GM12878 (cell line): ENCODE measurements around the gene BOD1L2.

Experiments
- ATF3 ChIP-seq: IDR thresholded peaks from 2 replicates; pipeline ENCODE4 v1.6.1; 2011; ENCODE audit warnings: low read depth, mild to moderate bottlenecking, low read length, moderate library complexity, borderline replicate concordance; ENCODE audit errors: extremely low read depth
- CEBPB ChIP-seq, 2 experiments: fragments of 150-350 bp in 1 of 2; IDR thresholded peaks; 2 replicates each; pipeline ENCODE4 v1.6.1; 2012 to 2014; ENCODE audit warnings: low read depth in 2 of 2, low read length in 2 of 2, borderline replicate concordance in 1 of 2, inconsistent platforms in 1 of 2
- MTA2 ChIP-seq: fragments of 450-650 bp; IDR thresholded peaks from 2 replicates; pipeline ENCODE4 v1.6.1; 2016; ENCODE audit warnings: low read depth, mild to moderate bottlenecking, moderate library complexity
- MXI1 ChIP-seq: fragments of 150-350 bp; IDR thresholded peaks from 2 replicates; pipeline ENCODE4 v1.6.1; 2011; ENCODE audit warnings: low read depth, mild to moderate bottlenecking, inconsistent platforms, low read length, improper control_type of control experiment
- POLR2A ChIP-seq: IDR thresholded peaks from 2 replicates; pipeline ENCODE4 v1.6.1; 2011; ENCODE audit warnings: low read depth, mild to moderate bottlenecking, low read length
- POLR2AphosphoS5 ChIP-seq: IDR thresholded peaks from 2 replicates; pipeline ENCODE4 v1.6.1; 2011; ENCODE audit warnings: mild to moderate bottlenecking, low read length, inconsistent platforms
- POU2F2 ChIP-seq: IDR thresholded peaks from 3 replicates; pipeline ENCODE4 v1.6.1; 2011; ENCODE audit warnings: low read depth, mild to moderate bottlenecking, low read length, borderline replicate concordance
- RAD21 ChIP-seq: IDR thresholded peaks from 2 replicates; pipeline ENCODE4 v1.6.1; 2011; ENCODE audit warnings: mild to moderate bottlenecking, low read depth, low read length, moderate library complexity; ENCODE audit not compliant: insufficient read depth
- RAD51 ChIP-seq: fragments of 450-650 bp; IDR thresholded peaks from 2 replicates; pipeline ENCODE4 v1.6.1; 2016; ENCODE audit warnings: moderate library complexity, mild to moderate bottlenecking, inconsistent platforms
- REST ChIP-seq: IDR thresholded peaks from 2 replicates; pipeline ENCODE4 v1.6.1; 2012; ENCODE audit warnings: mild to moderate bottlenecking, low read depth, low read length
- SMAD1 ChIP-seq: fragments of 450-650 bp; IDR thresholded peaks from 2 replicates; pipeline ENCODE4 v1.6.1; 2018; ENCODE audit warnings: mild to moderate bottlenecking, low read depth; ENCODE audit not compliant: partially characterized antibody
- TCF3 ChIP-seq: IDR thresholded peaks from 2 replicates; pipeline ENCODE4 v1.6.1; 2012; ENCODE audit warnings: low read depth, mild to moderate bottlenecking, low read length, borderline replicate concordance; ENCODE audit not compliant: insufficient read depth
- YY1 ChIP-seq: IDR thresholded peaks from 2 replicates; pipeline ENCODE4 v1.6.1; 2011; ENCODE audit warnings: low read depth, mild to moderate bottlenecking, low read length
- TF ChIP-seq, protein P1 (sequence below), 3 experiments: IDR thresholded peaks in 2 of 3; conservative IDR thresholded peaks in 1 of 3; 2 replicates each; pipeline ENCODE4 v1.5.1; 2011; ENCODE audit warnings: low read depth in 3 of 3, low read length in 3 of 3, mild to moderate bottlenecking in 3 of 3, control low read depth in 2 of 3, moderate library complexity in 2 of 3, inconsistent platforms in 1 of 3, mixed read lengths in 1 of 3; ENCODE audit not compliant: control insufficient read depth in 2 of 3, insufficient read depth in 1 of 3; ENCODE audit errors: extremely low read depth in 1 of 3

- TF ChIP-seq POLR2A (no peak), RAD21 (no peak), SMAD1 (no peak), CEBPB (IDR thresholded peaks at IDR 0.05; ENCODE audit: borderline replicate concordance in 1 of 2, low read depth in 2 of 2, low read length in 2 of 2) (no peak), TCF3 (no peak), YY1 (no peak), MTA2 (no peak), MXI1 (no peak), REST (no peak), RAD51 (no peak), POU2F2 (no peak), ATF3 (no peak), POLR2AphosphoS5 (no peak)
- TF ChIP-seq, protein P1, sequence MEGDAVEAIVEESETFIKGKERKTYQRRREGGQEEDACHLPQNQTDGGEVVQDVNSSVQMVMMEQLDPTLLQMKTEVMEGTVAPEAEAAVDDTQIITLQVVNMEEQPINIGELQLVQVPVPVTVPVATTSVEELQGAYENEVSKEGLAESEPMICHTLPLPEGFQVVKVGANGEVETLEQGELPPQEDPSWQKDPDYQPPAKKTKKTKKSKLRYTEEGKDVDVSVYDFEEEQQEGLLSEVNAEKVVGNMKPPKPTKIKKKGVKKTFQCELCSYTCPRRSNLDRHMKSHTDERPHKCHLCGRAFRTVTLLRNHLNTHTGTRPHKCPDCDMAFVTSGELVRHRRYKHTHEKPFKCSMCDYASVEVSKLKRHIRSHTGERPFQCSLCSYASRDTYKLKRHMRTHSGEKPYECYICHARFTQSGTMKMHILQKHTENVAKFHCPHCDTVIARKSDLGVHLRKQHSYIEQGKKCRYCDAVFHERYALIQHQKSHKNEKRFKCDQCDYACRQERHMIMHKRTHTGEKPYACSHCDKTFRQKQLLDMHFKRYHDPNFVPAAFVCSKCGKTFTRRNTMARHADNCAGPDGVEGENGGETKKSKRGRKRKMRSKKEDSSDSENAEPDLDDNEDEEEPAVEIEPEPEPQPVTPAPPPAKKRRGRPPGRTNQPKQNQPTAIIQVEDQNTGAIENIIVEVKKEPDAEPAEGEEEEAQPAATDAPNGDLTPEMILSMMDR (IDR thresholded peaks at IDR 0.05 in 2 of 3, conservative IDR thresholded peaks at IDR 0.05 in 1 of 3; ENCODE audit: control insufficient read depth in 2 of 3, extremely low read depth in 1 of 3, insufficient read depth in 1 of 3, low read depth in 3 of 3, low read length in 3 of 3): no peak
Observed at GRCh38 chr18:57167617-57168308, 20.9 kb downstream of the BOD1L2 start.
